ENCODE measurements around the gene CHD9.

DNA sequence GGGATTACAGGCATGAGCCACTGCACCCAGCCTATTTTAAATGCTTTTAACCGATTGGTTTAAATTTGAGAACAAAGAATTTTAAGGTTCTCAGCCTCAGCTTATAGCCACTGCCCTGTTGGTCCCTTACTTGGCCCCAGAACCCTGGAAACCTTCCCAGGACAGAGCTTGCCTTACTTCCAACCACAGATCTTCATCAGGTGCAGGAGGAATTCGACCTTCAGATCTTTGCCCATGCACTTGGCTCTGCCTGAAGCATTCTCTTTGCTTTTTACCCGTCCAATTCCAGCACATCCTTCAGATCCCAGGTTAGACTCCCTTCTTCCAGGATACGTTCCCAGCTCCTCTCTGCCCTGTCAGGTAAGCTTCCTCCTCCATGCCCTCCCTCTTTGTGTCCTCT lies 27.7 kb downstream of the CHD9 start:
- TF ChIP-seq CTCF (IDR thresholded peaks at IDR 0.05; ENCODE audit: low read length) (no peak), EZH2 (optimal IDR thresholded peaks at IDR 0.05; ENCODE audit: low read depth, low read length) (no peak), EZH2phosphoT487 (IDR thresholded peaks at IDR 0.05; ENCODE audit: low read length) (no peak)

Data from MM.1S (cell line).